ENCODE measurements around the gene ORMDL3.
A peak's percentile ranks its signal among the peaks of the same experiment; 100 is the strongest.

The ORMDL3 gene, protein sequence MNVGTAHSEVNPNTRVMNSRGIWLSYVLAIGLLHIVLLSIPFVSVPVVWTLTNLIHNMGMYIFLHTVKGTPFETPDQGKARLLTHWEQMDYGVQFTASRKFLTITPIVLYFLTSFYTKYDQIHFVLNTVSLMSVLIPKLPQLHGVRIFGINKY

DNA sequence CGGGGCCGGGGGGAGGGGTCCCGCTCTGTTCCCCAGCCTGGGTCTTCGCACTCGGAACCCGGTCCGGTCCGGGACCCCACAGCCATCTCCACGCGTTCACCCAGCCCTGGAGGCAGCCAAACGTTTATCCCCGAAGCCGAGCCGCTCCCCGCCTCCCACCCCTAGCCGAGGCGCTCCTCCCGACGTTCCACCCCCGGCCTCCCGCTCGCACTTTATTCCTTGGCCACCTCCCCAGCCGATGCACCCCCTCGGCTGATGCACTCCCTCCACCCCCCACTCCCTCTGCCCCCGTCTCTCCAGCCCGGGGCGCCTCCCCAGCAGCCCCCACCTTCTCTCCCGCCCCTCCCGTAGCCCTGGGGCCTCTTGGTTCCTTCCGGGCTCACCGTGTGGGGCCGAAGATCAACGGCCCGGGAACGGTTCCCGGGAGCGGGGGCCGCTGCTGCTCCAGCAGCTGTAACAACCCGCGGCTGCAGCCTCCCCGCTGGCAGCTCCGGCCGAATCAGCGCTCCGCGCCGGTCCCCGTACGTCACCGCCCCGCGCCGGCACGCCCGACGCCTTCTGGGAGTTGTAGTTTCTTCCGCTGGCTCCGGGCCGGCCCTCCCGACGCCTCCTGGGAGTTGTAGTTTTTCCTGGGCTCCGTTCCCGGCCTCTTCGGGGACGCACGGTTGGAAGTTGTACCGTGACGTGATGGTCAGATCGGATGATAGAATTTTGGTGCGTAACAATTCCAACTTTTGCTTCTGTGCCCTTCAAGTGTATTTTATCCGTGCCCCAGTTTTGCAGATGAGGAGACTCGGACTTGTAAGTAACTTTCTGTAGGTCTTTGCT, at the start of gene ORMDL3, which contains the start of gene LRRC3C:
Gene ORMDL3 (minus strand): TSS at position 501 of the 828 bp plus-strand sequence. CDS start 3,398 bp downstream, outside the sequence.
Gene LRRC3C (plus strand): TSS at position 632 of the 828 bp plus-strand sequence. CDS start 13,792 bp downstream, outside the sequence.
- DNase-seq: peak; percentile 88

DNA sequence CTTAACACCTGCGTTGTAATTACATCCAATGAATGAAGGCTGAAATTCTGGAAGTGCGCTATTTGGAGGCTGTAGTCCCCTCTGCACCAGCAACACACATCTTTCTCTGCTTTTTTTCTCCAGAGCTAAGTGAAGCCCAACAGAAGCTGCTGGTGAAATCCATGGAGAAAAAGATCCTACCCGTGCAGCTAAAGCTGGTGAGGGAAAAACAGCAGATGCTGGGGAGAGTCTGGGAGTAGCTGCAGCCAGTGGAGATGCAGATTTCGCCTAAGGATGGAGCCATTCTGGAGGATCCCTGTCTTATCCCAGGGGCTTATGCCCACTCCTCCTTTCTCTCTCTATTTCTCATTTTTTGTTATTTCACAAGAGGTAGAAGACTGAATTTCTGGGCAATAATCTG, 48.4 kb upstream of the ORMDL3 start:
- DNase-seq: no peak

DNA sequence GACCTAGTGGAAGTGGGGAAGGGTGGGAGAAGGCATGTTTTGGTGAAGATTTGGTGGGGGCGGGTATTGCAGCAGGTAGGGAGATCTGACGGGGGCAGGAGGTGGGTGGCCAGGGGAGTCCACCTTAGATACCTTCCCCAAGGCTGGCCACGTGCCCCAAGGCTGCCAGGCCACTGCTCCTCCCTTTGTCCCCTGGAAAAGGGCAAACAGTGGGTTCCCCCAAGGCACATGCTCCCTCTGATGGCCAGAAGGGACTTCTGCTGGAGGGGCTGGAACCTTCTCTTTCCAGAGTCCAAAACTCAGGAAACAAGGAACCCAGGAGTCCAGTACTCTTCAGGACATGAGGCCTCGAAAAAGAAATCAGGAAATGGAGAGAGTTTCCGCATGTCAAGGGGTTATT, 47.0 kb upstream of the ORMDL3 start:
- no peak for DNase-seq

DNA sequence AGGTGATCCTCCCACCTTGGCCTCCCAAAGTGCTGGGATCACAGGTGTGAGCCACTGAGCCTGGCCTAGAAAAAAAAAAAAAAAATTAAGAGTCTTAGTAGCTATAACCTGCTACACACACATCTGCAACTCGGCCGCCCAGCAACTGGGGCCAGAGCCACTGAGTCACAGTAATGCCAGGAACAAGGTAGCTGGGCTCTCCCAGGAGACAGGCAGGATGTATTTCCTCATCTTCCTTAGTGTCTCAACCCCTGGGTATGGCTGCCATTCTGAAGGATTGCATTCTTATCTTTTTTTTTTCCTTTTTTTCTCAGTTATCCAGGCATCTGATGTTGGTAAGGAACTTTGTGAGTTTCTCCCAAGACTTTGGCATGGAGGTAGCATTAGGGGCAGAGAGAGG, 46.1 kb upstream of the ORMDL3 start:
- DNase-seq: no peak

DNA sequence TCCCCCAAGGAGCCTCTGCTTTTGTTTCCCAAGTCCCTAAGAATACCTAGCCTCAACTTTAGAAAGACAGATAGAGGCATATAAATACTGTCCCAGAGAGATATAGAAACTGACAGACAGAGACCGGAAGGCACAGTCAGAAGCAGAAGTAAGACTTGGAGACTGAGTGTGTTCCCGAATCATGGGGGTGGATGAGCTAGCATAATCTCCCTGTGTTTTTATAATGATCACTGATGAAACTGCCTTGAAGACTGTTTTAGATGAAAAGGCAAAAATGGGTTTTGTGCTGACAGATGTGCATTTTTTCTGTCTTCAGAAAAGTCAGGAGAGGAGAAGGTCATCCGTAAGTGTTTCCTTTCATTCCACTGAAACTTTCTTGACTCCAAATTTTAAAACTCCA, 44.9 kb upstream of the ORMDL3 start:
- no peak for DNase-seq

DNA sequence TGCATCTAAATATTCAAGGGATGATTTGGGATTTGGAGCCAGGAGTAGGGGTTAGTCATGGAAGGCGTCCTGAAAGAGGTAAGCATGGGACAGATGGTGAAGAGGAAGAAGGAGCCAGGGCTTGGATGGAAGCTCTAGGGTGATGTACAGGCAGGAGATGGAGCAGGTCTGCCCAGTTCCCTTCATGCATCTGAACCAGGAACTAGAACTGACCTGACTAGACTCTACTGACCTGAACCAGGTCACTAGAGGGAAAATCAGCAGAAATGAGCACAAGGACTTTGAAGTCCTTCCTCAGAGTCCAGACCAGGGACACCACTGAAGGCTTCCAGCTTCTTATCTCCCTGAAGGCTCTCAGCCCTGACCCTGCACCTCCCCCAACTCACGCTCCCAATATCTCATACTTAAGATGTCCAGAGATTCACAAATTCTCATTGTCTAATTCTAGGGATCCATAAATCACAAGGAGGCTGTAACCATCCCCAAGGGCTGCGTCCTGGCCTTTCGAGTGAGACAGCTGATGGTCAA, 43.7 kb upstream of the ORMDL3 start:
- no peak for DNase-seq

DNA sequence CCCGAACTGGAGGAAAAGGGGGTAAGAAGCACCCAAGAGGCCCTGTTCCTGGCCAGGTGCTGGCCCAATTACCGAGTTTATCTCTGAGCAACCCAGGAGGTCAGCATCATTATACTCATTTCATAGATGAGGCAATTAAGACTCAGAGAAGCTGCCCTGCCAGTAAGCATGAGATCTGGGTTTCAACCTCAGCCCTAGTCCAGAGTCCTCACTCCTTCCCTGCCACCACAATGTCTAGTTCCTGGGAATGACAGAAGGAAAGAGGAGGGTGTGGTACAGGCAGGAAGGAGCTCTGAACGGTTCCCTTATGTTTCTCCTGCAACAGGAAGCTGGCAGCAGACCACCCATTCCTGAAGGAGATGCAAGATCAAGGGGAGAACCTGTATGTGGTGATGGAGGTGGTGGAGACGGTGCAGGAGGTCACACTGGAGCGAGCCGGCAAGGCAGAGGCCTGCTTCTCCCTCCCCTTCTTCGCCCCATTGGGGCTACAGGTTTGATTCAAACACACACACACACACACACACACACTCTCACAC, 42.8 kb upstream of the ORMDL3 start:
- DNase-seq: no peak

DNA sequence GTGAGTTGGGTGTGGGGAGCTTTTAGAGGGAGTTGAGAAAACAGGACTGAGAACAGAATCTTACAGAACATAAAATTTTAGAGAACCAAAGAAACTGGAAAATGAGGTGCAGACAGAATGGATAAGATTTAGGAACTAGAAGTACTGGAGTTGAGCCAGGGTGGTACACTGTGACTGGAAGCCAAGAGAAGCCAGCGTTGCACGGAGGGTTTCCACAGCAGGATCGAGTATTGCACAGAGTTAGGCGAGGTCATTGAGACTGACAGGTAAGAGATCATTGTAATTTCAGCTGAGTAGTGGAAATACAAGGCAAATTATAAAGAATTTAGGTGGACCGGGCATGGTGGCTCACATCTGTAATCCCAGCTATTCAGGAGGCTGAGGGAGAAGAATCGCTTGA, 42.0 kb upstream of the ORMDL3 start:
- no peak for DNase-seq

DNA sequence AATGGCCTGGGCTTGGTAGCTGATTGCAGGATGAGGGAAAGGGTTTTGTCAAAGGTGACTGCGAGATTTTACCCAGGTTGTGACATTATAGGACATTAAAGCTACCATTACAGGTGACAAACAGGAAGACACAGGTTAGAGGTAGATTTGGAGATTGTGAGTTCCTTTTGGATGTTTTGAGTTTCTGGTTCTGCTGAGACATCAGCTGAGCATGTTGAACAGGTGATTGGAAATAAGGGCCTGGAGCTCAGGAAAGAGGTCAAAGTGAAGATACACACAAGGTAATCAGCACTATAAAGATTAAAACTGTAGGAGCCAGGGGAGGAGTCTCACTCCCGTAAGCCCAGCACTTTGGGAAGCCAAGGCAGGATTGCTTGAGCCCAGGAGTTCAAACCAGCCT, 41.4 kb upstream of the ORMDL3 start:
- DNase-seq: no peak

DNA sequence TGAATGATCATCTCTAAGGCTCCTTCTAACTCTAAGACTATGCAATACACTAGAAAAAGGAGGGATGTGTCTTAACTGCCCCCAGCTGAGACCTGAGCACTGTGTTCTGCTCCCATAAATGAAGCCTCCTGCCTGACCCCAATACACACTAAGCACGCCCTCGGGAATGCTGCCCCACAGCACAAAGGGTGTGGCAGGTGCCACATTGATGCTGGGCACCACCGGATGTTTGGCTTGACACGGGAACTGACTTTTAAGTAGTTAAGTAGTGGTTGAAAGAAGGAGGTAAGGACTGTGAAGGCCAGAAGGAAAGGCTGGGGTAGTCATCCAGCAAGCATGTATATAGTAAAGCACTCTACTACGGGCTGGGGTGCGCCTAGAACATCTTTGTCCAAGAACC, 39.4 kb upstream of the ORMDL3 start:
- no peak for DNase-seq

DNA sequence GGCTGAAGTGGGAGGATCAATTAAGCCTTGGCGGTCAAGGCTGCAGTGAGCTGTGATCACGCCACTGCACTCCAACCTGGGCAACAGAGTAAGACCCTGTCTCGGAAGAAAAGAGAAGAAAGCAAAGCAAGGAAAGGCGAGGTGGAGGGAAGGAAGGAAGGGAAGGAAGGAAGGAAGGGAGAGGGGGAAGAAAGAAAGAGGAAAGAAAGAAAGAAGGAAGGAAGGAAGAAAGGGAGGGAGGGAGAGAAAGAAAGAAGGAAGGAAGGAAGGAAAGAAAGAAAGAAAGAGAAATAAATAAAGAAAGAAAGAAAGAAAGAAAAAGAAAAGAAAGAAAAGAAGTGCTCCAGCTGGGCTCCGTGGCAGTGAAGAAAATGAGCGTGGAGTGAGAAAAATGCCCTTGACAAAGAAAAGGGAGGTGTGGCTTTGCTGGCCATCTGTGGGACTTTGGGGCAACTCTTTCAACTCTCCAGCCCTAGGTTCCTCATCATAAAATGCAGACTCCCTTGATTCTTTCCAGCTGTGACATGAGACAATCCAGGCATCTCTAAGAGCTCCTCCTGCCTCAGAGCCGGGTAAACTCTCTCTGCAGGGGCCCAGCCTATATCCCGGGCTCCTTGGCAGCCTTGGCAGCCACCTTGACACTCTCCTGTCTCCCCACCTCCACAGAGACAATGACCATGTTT, 37.8 kb upstream of the ORMDL3 start:
- DNase-seq: no peak

DNA sequence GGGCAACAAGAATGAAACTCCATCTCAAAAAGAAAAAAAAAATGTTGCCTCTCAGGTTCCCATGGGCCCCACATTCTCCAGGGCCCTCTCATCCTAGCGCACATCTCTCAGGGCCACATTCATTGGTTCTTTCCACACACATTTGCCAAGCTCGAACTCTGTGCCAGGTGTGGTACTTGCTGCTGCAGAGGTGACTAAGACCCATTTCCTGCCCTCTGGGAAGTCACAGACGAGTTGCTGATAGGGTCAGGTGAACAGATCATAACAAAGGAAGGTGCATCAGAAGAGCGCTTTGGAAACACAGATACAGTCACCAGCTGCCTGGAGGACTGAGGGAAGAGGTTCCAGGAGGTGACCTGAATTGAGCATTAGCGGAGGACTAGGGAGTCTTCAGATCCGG, 36.4 kb upstream of the ORMDL3 start:
- peak; percentile 11 for DNase-seq

DNA sequence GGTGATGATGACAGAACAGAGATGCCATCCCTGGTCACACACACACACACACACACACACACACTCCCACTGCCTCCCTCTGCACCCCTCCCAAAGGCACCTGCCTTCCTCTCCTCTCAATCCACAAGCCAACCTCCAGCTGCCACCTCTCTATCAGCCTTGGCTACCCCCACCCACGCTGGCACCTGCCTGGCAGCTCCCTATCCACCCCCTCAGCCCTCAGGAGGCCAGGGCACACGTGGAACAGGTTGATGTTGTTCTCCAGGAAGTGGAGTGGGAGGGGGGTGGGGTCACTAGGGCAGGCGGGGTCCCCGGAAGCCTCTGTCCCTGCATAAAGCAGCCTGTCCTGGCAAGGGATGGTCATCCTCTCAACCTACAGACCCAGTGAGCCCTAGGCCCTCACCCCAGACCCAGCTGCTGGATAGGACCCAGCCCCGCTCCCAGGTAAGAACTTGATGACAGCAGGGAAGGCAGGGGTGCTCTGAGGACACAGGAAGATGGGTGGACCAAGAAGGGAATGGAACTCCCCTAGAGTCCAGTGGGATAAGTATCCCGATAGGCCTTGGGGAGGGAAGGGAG, 35.3 kb upstream of the ORMDL3 start, which contains the start of gene GSDMA:
Gene GSDMA (plus strand): TSS at position 363 of the 579 bp plus-strand sequence. CDS start 2,684 bp downstream, outside the sequence.
- DNase-seq: no peak

DNA sequence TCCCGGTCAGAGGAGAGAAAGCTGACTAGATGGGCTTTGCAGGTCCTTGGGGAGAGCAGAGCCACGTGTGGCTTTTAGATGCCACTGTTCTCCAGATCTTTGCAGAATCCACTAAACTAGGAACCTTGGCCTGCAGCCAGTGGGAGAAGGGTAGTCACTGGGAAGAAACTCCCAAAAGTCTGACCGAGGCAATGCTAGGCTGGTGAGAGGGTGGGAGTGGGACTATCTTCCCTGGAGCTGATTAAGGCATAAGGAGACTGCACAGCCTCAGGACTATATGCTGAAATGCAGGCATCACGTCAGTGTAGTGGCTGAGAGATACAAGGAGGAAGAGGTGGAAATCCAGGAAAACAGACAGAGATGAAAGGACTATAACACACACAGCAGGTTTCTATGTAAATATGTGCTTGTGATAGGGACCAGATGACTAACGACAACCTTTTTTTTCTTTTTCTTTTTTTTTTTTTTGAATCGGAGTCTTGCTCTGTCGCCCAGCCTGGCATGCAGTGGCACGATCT, 33.2 kb upstream of the ORMDL3 start:
- DNase-seq: peak; percentile 23

DNA sequence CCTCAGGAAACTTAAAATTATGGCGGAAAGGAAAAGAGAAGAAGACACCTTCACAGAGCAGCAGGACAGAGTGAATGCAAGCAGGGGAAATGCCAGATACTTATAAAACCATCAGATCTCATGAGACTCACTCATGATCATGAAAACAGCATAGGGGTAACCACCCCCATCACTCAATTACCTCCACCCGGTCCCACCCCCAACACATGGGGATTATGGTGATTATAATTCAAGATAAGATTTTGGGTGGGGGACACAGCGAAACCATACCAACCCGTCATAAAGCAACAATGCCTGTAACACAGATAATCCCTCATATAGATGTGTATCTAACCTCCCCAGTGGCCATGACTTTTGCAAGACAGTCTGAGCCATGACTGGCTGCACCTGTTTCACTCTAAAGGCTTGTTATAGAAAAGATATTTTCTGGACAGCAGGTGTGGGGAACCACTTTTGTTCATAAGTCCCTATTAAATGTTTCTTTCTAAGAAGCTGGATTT, 28.4 kb upstream of the ORMDL3 start:
- no peak for DNase-seq

DNA sequence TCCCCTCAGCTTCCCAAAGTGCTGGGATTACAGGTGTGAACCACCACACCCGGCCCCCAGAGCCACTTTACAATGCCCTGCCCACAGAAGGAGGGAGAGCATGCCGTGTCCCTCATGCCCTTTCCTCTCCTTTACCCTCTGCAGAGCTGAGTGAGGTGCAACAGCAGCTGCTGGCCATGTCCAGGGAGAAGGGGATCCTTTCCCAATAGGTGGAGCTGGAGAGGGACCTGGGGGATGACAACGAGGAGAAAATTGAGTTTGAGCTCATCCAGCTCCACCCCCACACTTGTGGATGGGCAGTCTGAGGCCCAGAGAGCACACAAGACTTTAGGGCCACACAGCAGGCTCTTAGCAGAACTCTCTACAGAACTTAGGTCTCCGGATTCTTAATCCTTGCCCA, 27.5 kb upstream of the ORMDL3 start:
- DNase-seq: no peak

DNA sequence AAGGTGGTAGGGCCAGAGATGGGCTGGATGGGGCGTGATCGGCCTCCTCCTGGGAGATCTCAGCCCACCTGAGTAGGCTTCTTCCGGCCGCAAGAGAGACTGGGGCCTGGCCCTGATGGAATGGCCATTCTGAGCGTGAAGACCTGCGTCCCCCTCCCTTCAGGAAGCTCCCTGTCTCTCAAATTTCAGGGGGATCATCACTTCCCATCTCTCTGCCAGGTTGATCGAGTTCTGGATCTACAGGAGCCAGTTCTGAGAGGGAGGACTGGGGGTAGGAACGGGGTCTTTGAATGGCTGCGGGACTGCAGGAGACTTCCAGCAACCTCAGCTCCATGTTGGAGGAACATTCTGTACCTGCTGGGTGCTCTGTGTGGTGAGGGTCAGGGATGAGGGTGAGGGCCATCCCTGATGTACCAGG, 26.1 kb upstream of the ORMDL3 start:
- no peak for DNase-seq

DNA sequence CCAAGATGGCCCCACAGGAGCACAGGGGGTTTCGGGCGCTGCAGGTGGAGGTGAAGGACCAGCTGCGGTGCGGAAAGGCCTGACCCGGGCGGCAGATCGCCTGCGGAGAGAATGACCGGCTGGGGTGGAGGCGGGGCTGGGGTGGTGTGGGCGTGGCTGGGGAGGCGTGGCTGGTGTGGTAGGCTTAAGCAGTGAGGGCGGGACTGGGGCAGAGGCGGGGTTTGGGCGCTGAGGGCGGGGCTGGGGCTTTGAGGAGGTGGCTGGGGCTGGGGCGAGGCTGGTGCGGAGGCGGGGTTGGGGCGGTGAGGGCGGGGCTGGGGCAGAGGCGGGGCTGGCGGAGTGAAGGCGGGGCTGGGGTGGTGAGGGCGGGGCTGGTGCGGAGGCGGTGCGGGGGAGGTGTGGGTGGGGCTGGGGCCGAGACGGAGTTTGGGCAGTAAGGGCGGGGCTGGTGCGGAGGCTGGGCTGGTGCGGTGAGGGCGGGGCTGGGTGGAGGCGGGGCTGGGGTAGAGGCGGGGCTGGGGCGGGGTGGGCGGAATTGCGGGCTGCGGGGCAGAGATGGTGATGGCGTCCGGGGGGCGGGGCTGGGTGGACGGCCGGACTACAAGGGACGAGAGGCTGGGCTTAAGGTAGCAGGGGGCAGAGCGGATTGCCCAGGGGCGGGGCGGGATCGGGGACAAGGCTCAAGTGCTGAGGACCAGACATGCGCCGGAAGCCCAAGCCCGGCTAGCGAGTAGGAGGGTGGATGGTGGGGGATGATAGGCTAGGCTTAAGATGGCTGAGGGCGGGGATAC, 25.5 kb upstream of the ORMDL3 start:
- peak; percentile 99 for DNase-seq

DNA sequence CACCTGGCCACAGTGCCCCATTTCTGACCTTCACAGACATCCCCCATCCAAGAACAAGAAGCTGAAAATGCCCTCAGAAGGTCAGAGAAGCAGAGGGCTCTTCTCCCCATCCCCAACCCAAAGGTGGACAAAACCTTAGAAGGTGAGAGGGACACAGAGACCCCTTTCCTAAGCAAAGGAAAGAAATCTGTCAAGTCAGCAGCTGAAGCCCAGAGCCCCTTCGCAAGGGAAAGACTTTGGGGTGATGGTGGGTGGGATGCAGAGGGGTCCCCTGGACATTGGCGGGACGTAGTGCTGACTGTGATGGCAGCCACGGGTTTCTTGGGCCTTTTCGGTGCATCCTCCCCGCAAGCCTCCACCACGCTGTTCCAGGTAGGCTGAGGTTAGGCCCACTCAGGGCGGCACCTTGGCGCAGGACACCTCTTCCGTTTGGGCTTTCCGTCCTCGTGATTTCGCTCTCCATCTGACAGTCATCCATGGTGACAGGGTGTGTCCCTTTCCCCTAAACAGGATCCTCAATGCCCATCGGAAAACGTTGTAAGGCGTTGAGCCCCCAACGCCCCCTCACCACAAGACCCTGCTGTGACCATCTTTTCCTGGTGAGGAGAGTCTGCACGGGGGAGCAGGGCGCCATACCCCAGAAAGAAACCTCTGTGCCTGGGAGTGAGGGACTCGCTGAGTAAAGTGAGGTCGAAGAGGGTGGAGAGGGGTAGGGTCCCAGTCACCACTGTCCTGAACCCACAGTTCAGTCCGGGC, 24.7 kb upstream of the ORMDL3 start:
- no peak for DNase-seq

DNA sequence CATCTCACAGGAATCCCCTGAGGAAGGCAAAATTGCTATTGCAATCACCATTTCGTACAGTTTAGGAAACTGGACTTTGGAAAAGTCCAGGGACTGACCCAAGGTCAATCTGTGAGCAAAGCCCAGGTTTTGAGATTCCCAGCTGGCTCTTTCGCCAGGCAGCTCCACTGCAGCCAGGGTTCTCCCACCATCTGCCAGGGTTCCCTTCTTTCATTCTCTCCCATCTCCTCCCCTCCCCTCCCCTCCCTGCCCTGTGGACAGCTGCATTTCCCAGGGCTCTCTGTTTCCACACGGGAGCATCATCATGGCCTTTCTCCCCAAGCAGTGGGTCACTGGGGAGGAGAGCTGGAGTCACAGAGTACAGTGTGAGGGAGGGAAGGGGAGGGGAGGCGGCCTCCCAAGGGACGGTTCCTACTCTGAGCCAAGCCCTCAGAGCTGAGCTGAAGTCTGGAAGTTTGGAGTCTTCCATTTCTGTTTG, 23.5 kb upstream of the ORMDL3 start:
- no peak for DNase-seq

DNA sequence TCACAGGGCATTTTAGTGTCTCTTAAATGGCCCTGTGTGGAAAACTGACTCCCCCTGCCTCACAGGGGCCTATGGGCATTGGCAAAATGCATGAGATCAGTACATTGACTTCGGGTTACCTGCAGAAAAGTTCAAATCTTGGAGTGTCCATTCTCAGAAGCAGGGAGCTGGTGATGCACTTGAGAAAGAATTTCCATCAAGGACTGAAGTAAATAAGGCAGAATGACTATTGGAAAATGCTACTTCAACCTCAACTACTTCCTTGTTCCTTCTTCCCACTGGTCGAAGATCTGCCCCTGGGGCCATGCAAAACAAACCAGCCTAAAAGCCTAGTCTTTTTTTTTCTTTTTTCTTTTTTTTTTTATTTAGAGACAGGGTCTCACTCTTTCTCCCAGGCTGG, 21.6 kb upstream of the ORMDL3 start:
- DNase-seq: no peak
